ENCODE data around the gene RALGDS.
"Not testable (repeated sequence)": the region's sequence is repeated elsewhere in the genome, so short reads cannot be mapped to it uniquely, and the experiment has no call there.

Gene RALGDS

GRCh38 chr9:133090187-133090586 is 30.9 kb downstream of the RALGDS start:
- no peak for DNase-seq (ENCODE audit: low spot score)
- FAIRE-seq: no peak

- DNase-seq (ENCODE audit: low spot score) (no peak), FAIRE-seq (no peak)
Observed at GRCh38 chr9:133089271-133089671, 31.8 kb downstream of the RALGDS start.

- DNase-seq (ENCODE audit: low spot score): no peak
Observed at GRCh38 chr9:133088756-133089155, 32.3 kb downstream of the RALGDS start.

GRCh38 chr9:133088146-133088750 is 32.8 kb downstream of the RALGDS start:
- DNase-seq (ENCODE audit: low spot score) (no peak), FAIRE-seq (no peak)

More at GRCh38 chr9:133088756-133089155, 32.3 kb downstream of the RALGDS start:
- FAIRE-seq: no peak

GRCh38 chr9:133087429-133088145 is 33.5 kb downstream of the RALGDS start:
- DNase-seq (ENCODE audit: low spot score): no peak
- FAIRE-seq: no peak

- FAIRE-seq (no peak), DNase-seq (ENCODE audit: low spot score) (no peak)
Observed at GRCh38 chr9:133086894-133087293, 34.1 kb downstream of the RALGDS start.

GRCh38 chr9:133086212-133086860 is 34.7 kb downstream of the RALGDS start:
- FAIRE-seq; DNase-seq (ENCODE audit: low spot score): not testable (repeated sequence)

- DNase-seq (ENCODE audit: low spot score); FAIRE-seq: not testable (repeated sequence)
Observed at GRCh38 chr9:133083688-133084087, 37.4 kb downstream of the RALGDS start.

GRCh38 chr9:133081957-133082644 is 38.9 kb downstream of the RALGDS start:
- not testable (repeated sequence) for DNase-seq (ENCODE audit: low spot score); FAIRE-seq

GRCh38 chr9:133080786-133081779 is 40.0 kb downstream of the RALGDS start:
- DNase-seq (ENCODE audit: low spot score); FAIRE-seq: not testable (repeated sequence)

GRCh38 chr9:133080161-133080560 is 40.9 kb downstream of the RALGDS start:
- DNase-seq (ENCODE audit: low spot score): no peak
- no peak for FAIRE-seq

GRCh38 chr9:133078486-133078885 is 42.6 kb downstream of the RALGDS start:
- no peak for FAIRE-seq
- no peak for DNase-seq (ENCODE audit: low spot score)

- FAIRE-seq (no peak), DNase-seq (ENCODE audit: low spot score) (no peak)
Observed at GRCh38 chr9:133076691-133077090, 44.3 kb downstream of the RALGDS start.

- no peak for FAIRE-seq
- peak; percentile 24 for DNase-seq (ENCODE audit: low spot score)
Observed at GRCh38 chr9:133075925-133076630, 45.0 kb downstream of the RALGDS start.

- no peak for FAIRE-seq
Observed at GRCh38 chr9:133074111-133074651, 46.9 kb downstream of the RALGDS start.

GRCh38 chr9:133073086-133074014 is 47.7 kb downstream of the RALGDS start:
- DNase-seq (ENCODE audit: low spot score) (no peak), FAIRE-seq (no peak)

More at GRCh38 chr9:133074111-133074651, 46.9 kb downstream of the RALGDS start:
- DNase-seq (ENCODE audit: low spot score): no peak

- DNase-seq (ENCODE audit: low spot score); FAIRE-seq: not testable (repeated sequence)
Observed at GRCh38 chr9:133072210-133072609, 48.8 kb downstream of the RALGDS start.

GRCh38 chr9:133071484-133072150 is 49.4 kb downstream of the RALGDS start:
- no peak for DNase-seq (ENCODE audit: low spot score)
- FAIRE-seq: no peak

All from urothelium cell line (cell line).